GM12878 (cell line): Measurements from ENCODE around the gene PADI3.

ENCODE experiments used
- ATF3 ChIP-seq: IDR thresholded peaks from 2 replicates; pipeline ENCODE4 v1.6.1; 2011; ENCODE audit warnings: low read depth, mild to moderate bottlenecking, low read length, moderate library complexity, borderline replicate concordance; ENCODE audit errors: extremely low read depth
- BMI1 ChIP-seq: fragments of 450-650 bp; IDR thresholded peaks from 2 replicates; pipeline ENCODE4 v1.6.1; 2016; ENCODE audit warnings: mild to moderate bottlenecking, moderate library complexity, borderline replicate concordance
- CEBPB ChIP-seq, 2 experiments: fragments of 150-350 bp in 1 of 2; IDR thresholded peaks; 2 replicates each; pipeline ENCODE4 v1.6.1; 2012 to 2014; ENCODE audit warnings: low read depth in 2 of 2, low read length in 2 of 2, borderline replicate concordance in 1 of 2, inconsistent platforms in 1 of 2
- CTCF ChIP-seq, 3 experiments: IDR thresholded peaks in 2 of 3; conservative IDR thresholded peaks in 1 of 3; 2 replicates each; pipeline ENCODE4 v1.5.1; 2011; ENCODE audit warnings: low read depth in 3 of 3, low read length in 3 of 3, mild to moderate bottlenecking in 3 of 3, control low read depth in 2 of 3, moderate library complexity in 2 of 3, inconsistent platforms in 1 of 3, mixed read lengths in 1 of 3; ENCODE audit not compliant: control insufficient read depth in 2 of 3, insufficient read depth in 1 of 3; ENCODE audit errors: extremely low read depth in 1 of 3
- EZH2 ChIP-seq: IDR thresholded peaks from 2 replicates; pipeline ENCODE4 v1.6.1; 2012; ENCODE audit warnings: low read depth, mild to moderate bottlenecking, control low read depth, inconsistent platforms, low read length, borderline replicate concordance; ENCODE audit not compliant: control insufficient read depth
- NFYB ChIP-seq: IDR thresholded peaks from 2 replicates; pipeline ENCODE4 v1.6.1; 2011; ENCODE audit warnings: low read depth, mild to moderate bottlenecking, low read length, improper control_type of control experiment, moderate library complexity; ENCODE audit not compliant: insufficient read depth
- PBX3 ChIP-seq: IDR thresholded peaks from 2 replicates; pipeline ENCODE4 v1.6.1; 2011; ENCODE audit warnings: mild to moderate bottlenecking, low read depth, low read length, moderate library complexity; ENCODE audit not compliant: insufficient replicate concordance
- POLR2AphosphoS5 ChIP-seq: IDR thresholded peaks from 2 replicates; pipeline ENCODE4 v1.6.1; 2011; ENCODE audit warnings: mild to moderate bottlenecking, low read length, inconsistent platforms
- REST ChIP-seq: IDR thresholded peaks from 2 replicates; pipeline ENCODE4 v1.6.1; 2012; ENCODE audit warnings: mild to moderate bottlenecking, low read depth, low read length
- SPI1 ChIP-seq: IDR thresholded peaks from 2 replicates; pipeline ENCODE4 v1.6.1; 2011; ENCODE audit warnings: low read depth, mild to moderate bottlenecking, low read length, moderate library complexity, borderline replicate concordance; ENCODE audit not compliant: insufficient read depth
- TAF1 ChIP-seq: IDR thresholded peaks from 2 replicates; pipeline ENCODE4 v1.6.1; 2011; ENCODE audit warnings: mild to moderate bottlenecking, low read depth, low read length, borderline replicate concordance
- WRNIP1 ChIP-seq: IDR thresholded peaks from 2 replicates; pipeline ENCODE4 v1.6.1; 2011; ENCODE audit warnings: low read depth, low read length, improper control_type of control experiment, borderline replicate concordance

- TF ChIP-seq POLR2AphosphoS5 (no peak), EZH2 (no peak), WRNIP1 (no peak), TAF1 (no peak), CTCF (IDR thresholded peaks at IDR 0.05 in 2 of 3, conservative IDR thresholded peaks at IDR 0.05 in 1 of 3; ENCODE audit: control insufficient read depth in 2 of 3, extremely low read depth in 1 of 3, insufficient read depth in 1 of 3, low read depth in 3 of 3, low read length in 3 of 3) (no peak), ATF3 (no peak), BMI1 (no peak), CEBPB (IDR thresholded peaks at IDR 0.05; ENCODE audit: borderline replicate concordance in 1 of 2, low read depth in 2 of 2, low read length in 2 of 2) (no peak), REST (no peak), PBX3 (no peak), NFYB (no peak), SPI1 (no peak)
Observed at GRCh38 chr1:17287130-17287776, 38.4 kb downstream of the PADI3 start.
